Upper lobe of left lung (tissue), 6 donors: ENCODE measurements around the gene OGDHL. TPM values are rescaled to one million over a fixed set of nuclear protein-coding genes. Genes with fewer than 3 reads are reported as not detected.

ENCODE experiments used
- ATAC-seq, 2 donors: fragments of 200-7000 bp; cut with Tn5 transposase; one replicate each; pipeline ENCODE4 v1.9.1; 2022; ENCODE audit warnings: mild to moderate bottlenecking in 2 of 2, moderate library complexity in 2 of 2; ENCODE audit not compliant: low FRiP score in 2 of 2
- DNase-seq, 2 donors: peaks; one replicate each; pipeline ENCODE4 v3.0.0-alpha.2; 2019 to 2020
- H3K27ac ChIP-seq, 4 donors: fragments of 200-600 bp; sonication (generic); one replicate each; pipeline ENCODE4 v1.5.1; 2016 to 2019
- H3K27me3 ChIP-seq, 4 donors: fragments of 200-600 bp; sonication (generic); one replicate each; pipeline ENCODE4 v1.5.1; 2017 to 2019
- H3K36me3 ChIP-seq, 4 donors: fragments of 200-600 bp; sonication (generic); one replicate each; pipeline ENCODE4 v1.5.1; 2016 to 2019
- H3K4me1 ChIP-seq, 4 donors: fragments of 200-600 bp; sonication (generic); one replicate each; pipeline ENCODE4 v1.5.1; 2018 to 2019
- H3K4me3 ChIP-seq, 4 donors: fragments of 200-600 bp; sonication (generic); one replicate each; pipeline ENCODE4 v1.5.1; 2017 to 2019; ENCODE audit warnings: mild to moderate bottlenecking in 2 of 4, moderate library complexity in 1 of 4
- H3K9me3 ChIP-seq, 4 donors: fragments of 200-600 bp; sonication (generic); one replicate each; pipeline ENCODE4 v1.5.1; 2018 to 2019
- EP300 ChIP-seq, 4 donors: sonication (generic); formaldehyde crosslinking; IDR thresholded peaks; one replicate each; pipeline ENCODE4 v1.5.1; 2017; ENCODE audit warnings: antibody characterized with exemption in 4 of 4, control low read depth in 2 of 4
- POLR2A ChIP-seq, 4 donors: fragments of 450-650 bp; IDR thresholded peaks; one replicate each; pipeline ENCODE4 v1.5.1; 2016 to 2017; ENCODE audit warnings: antibody characterized with exemption in 4 of 4, mild to moderate bottlenecking in 2 of 4
- POLR2AphosphoS5 ChIP-seq, 2 donors: sonication (generic); formaldehyde crosslinking; IDR thresholded peaks; one replicate each; pipeline ENCODE4 v1.5.1; 2017; ENCODE audit warnings: antibody characterized with exemption in 2 of 2
- WGBS, 2 donors: methylation state at CpG; one replicate each; pipeline ENCODE4 v1.1.5; 2017 to 2018; 5-methylcytosine and 5-hydroxymethylcytosine counted together
- total RNA-seq, 6 donors: library from RNA; depleted of rRNA in 4 of 6; stranded (reverse); fragments of >200 nt in 4 of 6; gene quantifications; one replicate each; pipeline versions ENCODE4 v1.1.0 to v1.2.1, GENCODE V29; 2016 to 2021
- TF ChIP-seq, protein P1 (sequence below), 6 experiments: fragments of 450-650 bp in 4 of 6; fragments of 200-600 bp in 2 of 6; sonication (generic) in 2 of 6; IDR thresholded peaks; one replicate each; pipeline ENCODE4 v1.5.1; 2016 to 2019; ENCODE audit warnings: antibody characterized with exemption in 6 of 6
- donor health status: DM: no; HTN: no; CAD: no; lungs with moderate emphysema.
- donor health status: DM: no; HTN: yes; CAD: no; lungs with severe emphysema.

OGDHL gene
- total RNA-seq, 6 donors from 2014 or later = 0.10 to 0.46 (median 0.22) TPM; not detected in 2

DNA sequence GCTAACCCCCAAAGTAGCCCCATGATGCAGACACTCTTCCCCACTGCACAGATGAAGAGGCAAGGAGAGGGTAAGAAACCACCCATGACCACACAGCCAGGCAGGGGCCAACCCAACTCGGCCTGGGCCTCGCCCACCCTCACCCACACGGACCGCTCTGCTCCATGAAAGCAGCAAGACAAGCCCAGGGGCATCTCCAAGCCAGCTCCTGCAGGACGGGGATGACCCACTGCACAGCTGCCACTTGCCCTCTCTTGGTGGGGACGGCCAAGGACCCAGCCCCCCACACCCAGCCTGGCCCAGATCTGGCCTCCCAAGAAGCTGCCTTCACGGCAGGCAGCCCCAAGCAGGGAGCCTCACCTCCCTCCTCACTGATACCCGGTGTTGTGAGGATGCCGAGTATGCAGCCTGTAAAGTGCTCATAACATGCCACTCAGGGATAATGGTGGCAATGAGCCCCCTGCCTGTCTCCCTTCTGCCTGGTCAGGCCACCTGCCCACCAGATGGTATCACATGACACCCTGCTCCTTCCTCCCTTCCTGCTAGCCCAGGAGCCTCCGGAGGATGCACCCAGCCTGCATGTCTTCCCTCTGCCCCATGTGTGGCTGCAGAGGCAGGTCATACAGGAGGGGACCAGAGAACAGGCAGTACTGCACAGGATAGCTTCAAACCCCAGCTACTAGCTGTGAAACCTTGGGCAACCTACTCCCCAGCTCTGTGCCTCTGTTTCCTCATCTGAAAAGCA is 23.3 kb downstream of the OGDHL start:
- DNase-seq (peak in 1 of 2 donors; percentile 63), ATAC-seq (no peak)
- H3K27ac ChIP-seq = no peak overlapping the region
- H3K4me3 ChIP-seq = no peak overlapping the region
- no peaks in the 10 kb centered on the region for H3K27me3 ChIP-seq
- TF ChIP-seq EP300 (IDR thresholded peaks at IDR 0.05) = no peak
- TF ChIP-seq, protein P1, sequence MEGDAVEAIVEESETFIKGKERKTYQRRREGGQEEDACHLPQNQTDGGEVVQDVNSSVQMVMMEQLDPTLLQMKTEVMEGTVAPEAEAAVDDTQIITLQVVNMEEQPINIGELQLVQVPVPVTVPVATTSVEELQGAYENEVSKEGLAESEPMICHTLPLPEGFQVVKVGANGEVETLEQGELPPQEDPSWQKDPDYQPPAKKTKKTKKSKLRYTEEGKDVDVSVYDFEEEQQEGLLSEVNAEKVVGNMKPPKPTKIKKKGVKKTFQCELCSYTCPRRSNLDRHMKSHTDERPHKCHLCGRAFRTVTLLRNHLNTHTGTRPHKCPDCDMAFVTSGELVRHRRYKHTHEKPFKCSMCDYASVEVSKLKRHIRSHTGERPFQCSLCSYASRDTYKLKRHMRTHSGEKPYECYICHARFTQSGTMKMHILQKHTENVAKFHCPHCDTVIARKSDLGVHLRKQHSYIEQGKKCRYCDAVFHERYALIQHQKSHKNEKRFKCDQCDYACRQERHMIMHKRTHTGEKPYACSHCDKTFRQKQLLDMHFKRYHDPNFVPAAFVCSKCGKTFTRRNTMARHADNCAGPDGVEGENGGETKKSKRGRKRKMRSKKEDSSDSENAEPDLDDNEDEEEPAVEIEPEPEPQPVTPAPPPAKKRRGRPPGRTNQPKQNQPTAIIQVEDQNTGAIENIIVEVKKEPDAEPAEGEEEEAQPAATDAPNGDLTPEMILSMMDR (IDR thresholded peaks at IDR 0.05) = no peak
- no peak for TF ChIP-seq POLR2AphosphoS5 (IDR thresholded peaks at IDR 0.05)
- no peak for TF ChIP-seq POLR2A (IDR thresholded peaks at IDR 0.05)
- no peaks in the 10 kb centered on the region for H3K36me3 ChIP-seq
- 71% methylated on average over 9 of the region's 10 CpGs; no CpG with 5 or more reads in 1 of the 2 donors for WGBS, 2 donors
- no peaks in the 10 kb centered on the region for H3K9me3 ChIP-seq
- no peaks in the 10 kb centered on the region for H3K4me1 ChIP-seq

DNA sequence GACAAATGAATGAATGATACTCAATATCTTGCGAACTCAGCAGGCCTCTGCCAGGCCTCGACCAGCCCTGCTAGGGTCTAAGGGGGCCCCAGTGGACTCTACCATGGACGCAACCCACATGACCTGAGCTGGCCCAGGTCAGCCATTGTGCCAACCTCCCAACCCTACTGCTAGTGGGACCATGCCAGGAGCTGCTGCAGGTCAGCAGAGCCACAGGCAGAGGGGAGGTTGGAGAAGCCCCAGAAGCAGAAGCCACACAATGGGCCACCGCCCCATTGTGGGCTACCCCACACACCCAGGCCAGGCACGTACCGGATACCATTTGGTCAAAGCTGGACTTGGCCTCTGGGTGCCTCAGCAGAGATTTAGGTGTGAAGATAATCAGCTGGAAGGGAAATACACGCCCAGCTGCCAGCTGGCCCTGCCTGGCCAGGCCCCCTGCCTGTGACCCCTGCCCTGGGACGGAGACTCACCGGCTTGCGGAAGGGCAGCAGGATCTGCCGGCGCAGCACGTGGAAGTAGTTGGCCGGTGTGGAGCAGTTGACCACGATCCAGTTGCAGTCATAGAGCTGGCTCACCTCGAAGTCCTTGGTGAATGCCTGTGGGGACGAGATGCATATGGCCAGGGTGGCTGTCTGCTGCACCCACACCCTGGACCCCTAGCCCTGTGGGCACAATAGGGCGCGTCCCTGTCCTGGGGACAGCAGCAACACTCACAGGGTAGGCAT is 24.5 kb downstream of the OGDHL start:
- Histone ChIP-seq H3K27me3 (no peaks in the 10 kb centered on the region), H3K4me1 (no peaks in the 10 kb centered on the region), H3K4me3 (no peak overlapping the region), H3K9me3 (no peaks in the 10 kb centered on the region), H3K36me3 (no peaks in the 10 kb centered on the region), H3K27ac (no peak overlapping the region)
- peak; percentile 16 to 55 for DNase-seq
- ATAC-seq = no peak
- TF ChIP-seq EP300 (IDR thresholded peaks at IDR 0.05) (no peak), POLR2A (IDR thresholded peaks at IDR 0.05) (no peak), POLR2AphosphoS5 (IDR thresholded peaks at IDR 0.05) (no peak)
- TF ChIP-seq, protein P1 (IDR thresholded peaks at IDR 0.05) = no peak
- WGBS, 2 donors = 70 to 90% methylated on average over 3 to 19 of the region's 19 CpGs

DNA sequence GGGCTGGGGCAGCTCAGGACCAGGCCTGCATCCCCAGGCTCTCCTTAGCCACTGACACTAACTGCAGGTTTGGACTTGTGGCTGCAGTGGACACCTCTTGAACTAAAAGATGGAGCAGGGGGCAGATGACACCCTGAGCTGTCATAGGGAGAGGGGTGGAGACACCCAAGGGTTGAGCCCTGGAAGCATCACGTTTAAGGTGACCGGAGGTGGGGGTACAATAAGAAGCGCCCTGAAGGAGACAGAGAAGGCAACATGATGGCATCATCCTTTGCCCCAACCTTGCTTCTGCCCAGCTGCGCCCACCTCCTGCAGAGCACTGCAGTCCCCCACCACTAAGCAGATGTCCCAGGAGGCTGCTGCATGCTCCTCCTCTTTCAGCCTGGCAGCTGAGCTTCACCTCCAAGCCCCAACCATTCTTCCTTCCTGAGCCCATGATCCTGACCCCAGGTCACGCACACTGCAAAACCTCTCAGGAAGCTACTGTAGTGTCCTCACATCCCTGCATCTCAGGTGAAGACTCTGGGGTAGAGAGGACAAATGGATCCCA is 25.5 kb downstream of the OGDHL start:
- 93 to 96% methylated on average over 5 of the region's 5 CpGs for WGBS, 2 donors

DNA sequence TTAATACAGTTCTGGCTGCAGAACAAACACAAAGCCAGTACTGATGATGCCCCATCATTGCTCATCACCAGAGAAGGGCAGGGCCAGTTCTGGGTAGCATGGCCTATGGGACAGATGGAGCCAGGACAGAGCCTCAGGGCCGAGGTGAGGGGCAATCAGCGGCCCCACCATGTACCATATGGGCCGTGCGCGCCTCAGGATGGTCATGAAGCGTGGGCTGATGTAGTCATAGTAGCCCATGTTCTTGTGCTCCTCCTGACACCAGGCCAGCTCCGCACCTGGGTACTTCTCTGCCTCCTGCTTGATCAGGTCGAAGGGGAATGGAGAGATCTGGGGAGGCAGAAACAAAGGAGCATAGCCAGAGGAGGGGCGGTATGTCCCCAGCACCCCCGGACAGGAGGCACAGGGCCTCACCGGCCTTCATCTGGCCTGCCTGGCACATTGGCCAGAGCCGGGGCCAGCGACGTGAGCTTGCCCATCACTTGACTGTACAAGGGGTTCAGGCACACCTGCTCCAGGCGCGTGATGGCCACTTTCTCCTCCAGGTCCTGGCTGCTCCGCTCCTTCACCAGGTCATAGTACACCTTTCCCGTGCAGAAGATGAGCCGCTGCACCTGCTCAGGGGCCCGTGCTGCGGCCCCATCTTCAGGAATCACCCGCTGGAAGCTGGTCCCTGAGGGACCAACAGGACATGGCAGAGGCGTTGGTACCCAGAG is 26.1 kb downstream of the OGDHL start:
- peak in 1 of 2 donors; percentile 77 for DNase-seq
- no peaks in the 10 kb centered on the region for H3K36me3 ChIP-seq
- no peak overlapping the region for H3K27ac ChIP-seq
- ATAC-seq = no peak
- TF ChIP-seq EP300 (IDR thresholded peaks at IDR 0.05) (no peak), POLR2A (IDR thresholded peaks at IDR 0.05) (no peak), POLR2AphosphoS5 (IDR thresholded peaks at IDR 0.05) (no peak)
- TF ChIP-seq, protein P1 (IDR thresholded peaks at IDR 0.05) = no peak
- no peaks in the 10 kb centered on the region for H3K4me1 ChIP-seq
- no peak overlapping the region for H3K4me3 ChIP-seq
- H3K9me3 ChIP-seq = no peaks in the 10 kb centered on the region
- 87 to 92% methylated on average over 15 to 22 of the region's 23 CpGs for WGBS, 2 donors
- no peaks in the 10 kb centered on the region for H3K27me3 ChIP-seq

More for the DNA sequence above, 25.5 kb downstream of the OGDHL start:
- Histone ChIP-seq H3K4me3 (no peak overlapping the region), H3K36me3 (no peaks in the 10 kb centered on the region), H3K27me3 (no peaks in the 10 kb centered on the region), H3K27ac (no peak overlapping the region), H3K4me1 (no peaks in the 10 kb centered on the region), H3K9me3 (no peaks in the 10 kb centered on the region)
- TF ChIP-seq POLR2A (IDR thresholded peaks at IDR 0.05) (no peak), EP300 (IDR thresholded peaks at IDR 0.05) (no peak), POLR2AphosphoS5 (IDR thresholded peaks at IDR 0.05) (no peak)
- TF ChIP-seq, protein P1 (IDR thresholded peaks at IDR 0.05) = no peak
- DNase-seq (no peak), ATAC-seq (no peak)
